Measurements from ENCODE around the gene UMAD1.
"Not testable (repeated sequence)": the region's sequence is repeated elsewhere in the genome, so short reads cannot be mapped to it uniquely, and the experiment has no call there.

The UMAD1 gene

DNA sequence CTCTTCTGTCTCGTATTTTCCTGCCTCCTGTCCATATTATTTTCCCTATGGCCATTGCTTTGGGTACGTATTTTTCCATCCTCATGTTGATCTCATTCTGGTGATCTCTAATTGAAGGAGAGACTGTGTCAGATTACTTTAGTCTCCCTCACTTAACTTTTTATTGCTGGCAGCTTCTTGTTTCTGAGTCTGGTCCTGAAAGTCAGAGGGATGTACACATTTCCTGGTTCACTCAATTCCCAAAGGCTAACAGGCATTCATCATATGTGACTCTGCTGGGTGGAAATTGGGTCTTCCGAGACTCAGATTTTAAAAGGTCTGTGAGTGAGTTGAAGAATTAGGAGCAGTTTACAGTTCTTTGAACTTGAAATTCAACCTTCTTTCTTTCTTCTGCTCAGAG, 10.9 kb downstream of the UMAD1 start:
- DNase-seq (ENCODE audit: extremely low read depth in 1 of 2, low read depth in 1 of 2) = no peak

- DNase-seq (ENCODE audit: extremely low read depth in 1 of 2, low read depth in 1 of 2) = no peak
Measured at GRCh38 chr7:7652798-7653540, 12.4 kb downstream of the UMAD1 start.

DNA sequence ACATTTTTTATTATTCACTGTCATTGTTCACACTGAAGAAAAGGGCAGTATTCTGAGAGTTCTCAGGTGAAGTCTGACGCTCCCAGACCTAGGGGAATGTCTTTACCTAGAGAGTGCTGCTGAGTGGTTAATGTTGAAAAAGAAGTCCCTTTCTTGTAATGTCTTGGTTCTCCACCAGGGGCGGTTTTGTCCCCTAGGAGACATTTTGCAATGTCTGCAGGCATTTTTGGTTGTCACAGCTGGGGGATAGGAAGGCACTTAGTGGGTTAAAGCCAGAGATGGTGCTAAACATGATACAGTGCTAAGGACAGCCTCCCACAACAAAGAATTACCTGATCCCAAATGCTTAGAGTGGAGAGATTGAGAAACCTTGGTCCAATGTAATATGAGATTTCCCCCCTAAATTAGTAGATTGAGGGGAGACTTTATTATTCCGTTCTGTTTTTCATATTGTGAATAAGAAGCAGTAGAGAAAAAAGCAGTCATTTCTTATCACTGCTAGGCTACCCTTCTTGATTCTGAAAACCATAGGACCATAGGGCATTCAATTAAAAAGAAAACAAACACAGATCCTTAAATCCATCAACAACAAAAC, 13.1 kb downstream of the UMAD1 start:
- no peak for DNase-seq (ENCODE audit: extremely low read depth in 1 of 2, low read depth in 1 of 2)

- DNase-seq (ENCODE audit: extremely low read depth in 1 of 2, low read depth in 1 of 2) = no peak
Measured at GRCh38 chr7:7654964-7655715, 14.6 kb downstream of the UMAD1 start.

- DNase-seq (ENCODE audit: extremely low read depth in 1 of 2, low read depth in 1 of 2) = not testable (repeated sequence)
Measured at GRCh38 chr7:7656459-7656858, 15.9 kb downstream of the UMAD1 start.

- no peak for DNase-seq (ENCODE audit: extremely low read depth in 1 of 2, low read depth in 1 of 2)
Measured at GRCh38 chr7:7662527-7662926, 22.0 kb downstream of the UMAD1 start.

- DNase-seq (ENCODE audit: extremely low read depth in 1 of 2, low read depth in 1 of 2) = no peak
Measured at GRCh38 chr7:7664291-7664690, 23.7 kb downstream of the UMAD1 start.

DNA sequence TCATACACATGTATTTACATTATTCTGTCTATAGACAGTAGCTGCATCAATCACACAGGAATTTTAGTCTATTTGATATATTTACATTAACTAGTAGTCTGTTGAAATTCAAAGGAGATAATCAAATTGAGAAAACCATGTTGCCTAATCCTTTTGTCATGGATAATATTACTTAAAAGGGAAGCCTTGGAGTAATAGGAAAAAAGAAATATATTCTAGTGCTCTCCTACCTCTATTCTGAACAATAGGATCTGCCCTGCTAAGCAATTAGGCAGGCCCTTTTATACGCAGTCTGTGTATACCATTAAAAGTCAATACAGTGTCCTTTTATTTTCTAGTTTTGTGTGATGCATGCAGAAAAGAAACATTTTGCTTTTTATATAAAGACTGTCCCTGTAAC, 24.5 kb downstream of the UMAD1 start:
- no peak for DNase-seq (ENCODE audit: extremely low read depth in 1 of 2, low read depth in 1 of 2)

GRCh38 chr7:7667187-7667586, 26.6 kb downstream of the UMAD1 start:
- DNase-seq (ENCODE audit: extremely low read depth in 1 of 2, low read depth in 1 of 2) = no peak

DNA sequence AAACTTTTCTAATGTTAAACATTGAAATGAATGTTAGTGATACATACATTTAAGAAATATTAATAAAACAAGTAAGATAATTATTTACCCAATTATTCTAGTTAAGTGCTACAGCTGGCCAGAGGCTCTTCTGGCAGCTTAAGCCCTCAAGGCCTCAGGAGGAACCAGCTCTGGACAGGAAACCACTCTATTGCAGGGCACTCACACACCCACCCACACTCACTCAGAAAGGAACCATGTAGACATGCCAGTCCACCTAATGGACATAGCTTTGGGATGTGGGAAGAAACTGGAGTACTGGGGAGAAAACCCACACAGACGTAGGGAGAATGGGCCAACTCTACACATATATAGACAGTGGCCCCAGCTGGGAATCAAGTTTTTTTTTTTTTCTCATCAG, 28.2 kb downstream of the UMAD1 start:
- DNase-seq (ENCODE audit: extremely low read depth in 1 of 2, low read depth in 1 of 2) = no peak

- no peak for DNase-seq (ENCODE audit: extremely low read depth in 1 of 2, low read depth in 1 of 2)
Measured at GRCh38 chr7:7670490-7670889, 29.9 kb downstream of the UMAD1 start.

- no peak for DNase-seq (ENCODE audit: extremely low read depth in 1 of 2, low read depth in 1 of 2)
Measured at GRCh38 chr7:7671361-7671760, 30.8 kb downstream of the UMAD1 start.

- no peak for DNase-seq (ENCODE audit: extremely low read depth in 1 of 2, low read depth in 1 of 2)
Measured at GRCh38 chr7:7672545-7673239, 32.1 kb downstream of the UMAD1 start.

DNA sequence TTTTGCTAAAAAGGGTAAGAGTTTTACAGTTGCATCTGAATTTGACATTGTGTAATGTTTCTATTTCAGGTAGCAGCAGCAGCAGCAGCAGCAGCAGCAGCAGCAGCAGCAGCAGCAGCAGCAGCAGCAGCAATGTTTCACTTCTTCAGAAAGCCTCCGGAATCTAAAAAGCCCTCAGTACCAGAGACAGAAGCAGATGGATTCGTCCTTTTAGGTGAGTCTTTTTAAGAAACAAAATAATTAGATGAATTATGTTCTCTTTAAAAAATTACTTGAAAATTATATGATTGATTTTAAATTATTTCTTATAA, 32.6 kb downstream of the UMAD1 start:
- DNase-seq (ENCODE audit: extremely low read depth in 1 of 2, low read depth in 1 of 2) = no peak

- no peak for DNase-seq (ENCODE audit: extremely low read depth in 1 of 2, low read depth in 1 of 2)
Measured at GRCh38 chr7:7675686-7676085, 35.1 kb downstream of the UMAD1 start.

DNA sequence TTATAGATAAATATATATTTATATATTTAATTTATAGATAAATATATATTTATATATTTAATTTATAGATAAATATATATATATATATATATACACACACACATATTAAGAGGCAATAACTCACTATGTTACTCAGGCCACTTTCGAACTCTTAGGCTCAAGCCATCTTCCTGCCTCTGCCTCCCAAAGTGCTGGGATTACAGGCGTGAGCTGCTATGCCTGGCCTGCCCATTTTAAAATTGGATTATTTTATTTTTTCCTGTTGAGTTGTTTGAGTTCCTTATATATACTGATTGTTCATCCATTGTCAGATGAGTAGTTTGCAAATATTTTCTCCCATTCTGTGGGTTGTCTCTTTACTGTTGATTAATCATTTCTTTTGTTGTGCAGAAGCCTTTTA, 39.1 kb downstream of the UMAD1 start:
- DNase-seq (ENCODE audit: extremely low read depth in 1 of 2, low read depth in 1 of 2) = not testable (repeated sequence)

DNA sequence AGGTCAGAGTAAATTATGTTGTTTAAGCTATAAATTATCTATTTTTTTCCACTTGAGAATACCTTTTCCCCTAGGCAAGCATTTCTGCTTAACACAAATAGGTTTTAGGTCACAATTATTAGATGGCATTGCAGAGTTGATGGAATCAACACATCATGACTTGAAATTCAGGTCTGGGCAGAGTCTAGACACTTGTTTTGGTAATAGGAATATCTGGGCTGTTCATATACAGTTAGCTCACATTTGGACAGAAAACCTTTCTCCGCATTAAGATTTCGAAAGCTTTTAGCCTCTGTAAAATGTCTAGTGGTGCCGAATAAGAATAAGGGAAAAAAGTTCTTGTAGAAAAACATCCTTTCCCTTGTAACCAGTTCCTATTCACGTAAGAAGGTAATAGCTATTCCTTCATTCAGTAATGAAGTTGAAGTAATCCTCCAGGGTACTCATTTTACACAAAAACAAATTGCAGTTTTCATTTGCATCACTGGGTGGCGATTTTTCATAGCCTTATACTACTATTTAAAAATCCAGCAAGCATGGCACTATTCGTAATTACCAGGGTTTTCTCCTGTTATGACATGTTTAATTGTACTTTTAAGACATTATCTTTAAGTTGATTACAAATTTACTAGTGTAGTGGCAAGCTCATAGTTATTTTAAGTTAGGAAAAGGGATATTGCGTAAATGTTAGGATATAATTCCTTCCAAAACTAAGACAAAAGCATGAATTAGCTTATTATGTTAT, 40.8 kb downstream of the UMAD1 start:
- DNase-seq (ENCODE audit: extremely low read depth in 1 of 2, low read depth in 1 of 2) = no peak

DNA sequence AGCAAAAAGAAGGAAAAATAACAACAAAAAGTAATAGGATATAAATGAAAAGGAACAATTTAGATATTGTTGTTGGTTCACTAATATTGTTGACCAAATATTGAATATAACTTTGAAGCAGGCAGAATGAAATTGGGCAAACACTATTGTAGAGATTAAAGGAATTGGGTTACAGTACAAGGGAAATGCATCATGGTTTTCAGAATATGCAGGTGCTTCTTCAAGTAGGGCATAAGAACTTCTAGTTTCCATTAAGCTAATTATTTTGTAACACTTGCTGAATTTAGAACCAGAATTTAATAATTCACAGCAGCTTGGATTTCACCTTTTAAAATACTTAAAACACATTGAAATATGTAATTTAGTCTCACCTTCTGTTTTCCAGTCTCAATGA, 41.4 kb downstream of the UMAD1 start:
- DNase-seq (ENCODE audit: extremely low read depth in 1 of 2, low read depth in 1 of 2) = no peak

- DNase-seq (ENCODE audit: extremely low read depth in 1 of 2, low read depth in 1 of 2) = no peak
Measured at GRCh38 chr7:7682861-7683260, 42.3 kb downstream of the UMAD1 start.

DNA sequence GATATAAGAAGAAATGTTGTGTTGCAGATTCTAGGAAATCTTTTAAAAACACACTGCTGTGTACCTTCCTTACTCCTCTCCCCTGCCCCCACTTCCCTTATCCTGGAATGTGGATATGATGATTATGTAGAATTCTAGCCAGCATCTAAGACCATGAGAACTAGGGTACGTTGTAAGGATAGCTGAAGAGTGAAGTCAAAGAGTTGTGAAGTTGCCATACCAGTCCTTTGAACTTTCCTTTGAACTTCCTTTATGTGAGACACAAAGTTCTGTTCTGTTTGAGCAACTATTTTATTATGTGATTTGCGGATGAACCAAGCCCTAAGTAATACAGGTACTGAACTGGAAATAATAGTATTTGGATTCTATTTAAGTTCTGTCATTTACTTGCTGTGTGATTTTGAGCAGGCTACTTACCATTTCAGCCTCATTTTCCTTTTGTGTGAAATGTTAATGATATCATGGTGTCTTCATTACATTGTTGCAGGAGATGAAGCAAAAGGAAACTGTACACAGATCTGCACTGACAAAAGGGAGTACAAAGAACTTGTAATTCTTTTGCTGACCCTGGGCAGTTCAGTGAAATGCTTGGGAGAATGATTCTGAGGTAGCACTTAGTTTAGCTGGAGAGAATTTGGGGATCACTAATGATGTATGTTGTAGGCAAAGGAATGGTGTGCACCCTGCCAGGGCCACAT, 46.4 kb downstream of the UMAD1 start:
- DNase-seq (ENCODE audit: extremely low read depth in 1 of 2, low read depth in 1 of 2) = no peak

All from activated CD8-positive, alpha-beta memory T cell treated with anti-CD3 and anti-CD28 coated beads for 1 hour (primary cell).